GM19035 (cell line): ENCODE data around the gene AR.

ENCODE experiments used
- ATAC-seq: cut with Tn5 transposase; IDR thresholded peaks from one replicate; pipeline ENCODE4 v1.9.1; 2021; ENCODE audit not compliant: unreplicated experiment

The AR gene

GRCh38 chrX:67543818-67544217 lies at the start of gene AR:
TSS of gene AR (plus strand) at chrX:67544021. CDS start at chrX:67545147, 1,126 bp downstream.
- ATAC-seq = no peak

GRCh38 chrX:67500617-67501016 lies 43.2 kb upstream of the AR start:
- ATAC-seq = no peak

DNA sequence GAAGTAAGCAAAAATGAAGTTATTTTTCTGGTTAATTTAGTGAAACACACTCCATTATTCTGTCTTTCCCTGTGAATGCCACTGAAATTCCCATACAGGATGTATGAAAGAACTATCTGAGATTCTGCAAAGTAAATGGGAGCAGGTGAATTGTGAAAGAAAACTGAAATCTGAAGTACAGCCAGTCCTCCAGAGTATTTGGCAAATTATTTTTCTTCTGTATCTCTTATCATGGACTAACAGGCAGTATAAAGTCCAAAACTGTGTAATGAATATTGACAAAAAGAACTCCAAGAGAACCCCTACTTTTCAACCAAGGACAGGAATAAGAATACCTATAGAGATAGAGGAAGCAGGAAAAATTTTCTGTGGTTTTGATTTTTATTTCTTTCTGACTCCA lies 40.8 kb upstream of the AR start:
- ATAC-seq = no peak

- ATAC-seq = no peak
Observed at GRCh38 chrX:67503453-67503852, 40.4 kb upstream of the AR start.

DNA sequence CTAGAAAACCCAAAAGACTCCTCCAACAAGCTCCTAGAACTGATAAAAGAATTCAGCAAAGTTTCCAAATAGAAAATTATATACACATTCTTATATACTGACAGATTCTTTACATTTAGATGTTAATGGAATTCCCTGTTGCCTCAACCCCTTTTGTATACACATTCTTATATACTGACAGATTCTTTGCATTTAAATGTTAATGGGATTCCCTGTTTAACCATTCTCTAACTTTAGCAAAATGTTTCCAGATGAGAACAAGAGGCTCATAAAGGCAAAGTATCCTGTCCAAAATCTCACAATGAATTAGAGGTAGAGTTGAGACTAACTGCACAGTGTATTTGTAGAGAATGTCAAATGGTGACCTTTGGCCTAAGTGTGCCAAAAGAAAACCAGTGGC lies 23.1 kb upstream of the AR start:
- no peak for ATAC-seq

- ATAC-seq = no peak
Observed at GRCh38 chrX:67523002-67523681, 20.7 kb upstream of the AR start.

DNA sequence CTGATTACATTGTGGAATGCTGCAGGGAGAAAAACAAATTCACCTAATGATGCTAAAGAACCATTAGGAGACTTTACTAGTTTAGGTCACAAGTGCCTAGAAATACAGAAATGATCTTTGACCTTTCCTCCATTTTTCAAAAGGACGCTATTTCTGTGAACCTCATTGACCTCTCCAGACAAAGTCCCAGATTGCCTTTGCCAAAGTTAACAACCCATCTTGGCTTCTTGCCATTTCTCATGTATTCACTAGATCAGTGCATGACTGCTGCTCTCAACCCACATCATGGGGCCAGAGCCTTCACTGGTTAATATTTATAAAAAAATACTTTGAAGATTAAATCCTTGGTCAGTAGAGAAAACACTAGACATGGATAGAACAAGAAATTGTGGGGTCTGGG lies 19.9 kb upstream of the AR start:
- no peak for ATAC-seq

- ATAC-seq = no peak
Observed at GRCh38 chrX:67524428-67524827, 19.4 kb upstream of the AR start.

- ATAC-seq = no peak
Observed at GRCh38 chrX:67524950-67525691, 18.7 kb upstream of the AR start.

- ATAC-seq = no peak
Observed at GRCh38 chrX:67536564-67536963, 7.3 kb upstream of the AR start.

GRCh38 chrX:67538383-67538782 lies 5.4 kb upstream of the AR start:
- ATAC-seq = no peak

GRCh38 chrX:67544281-67545035 lies 637 bp downstream of the AR start:
- no peak for ATAC-seq

DNA sequence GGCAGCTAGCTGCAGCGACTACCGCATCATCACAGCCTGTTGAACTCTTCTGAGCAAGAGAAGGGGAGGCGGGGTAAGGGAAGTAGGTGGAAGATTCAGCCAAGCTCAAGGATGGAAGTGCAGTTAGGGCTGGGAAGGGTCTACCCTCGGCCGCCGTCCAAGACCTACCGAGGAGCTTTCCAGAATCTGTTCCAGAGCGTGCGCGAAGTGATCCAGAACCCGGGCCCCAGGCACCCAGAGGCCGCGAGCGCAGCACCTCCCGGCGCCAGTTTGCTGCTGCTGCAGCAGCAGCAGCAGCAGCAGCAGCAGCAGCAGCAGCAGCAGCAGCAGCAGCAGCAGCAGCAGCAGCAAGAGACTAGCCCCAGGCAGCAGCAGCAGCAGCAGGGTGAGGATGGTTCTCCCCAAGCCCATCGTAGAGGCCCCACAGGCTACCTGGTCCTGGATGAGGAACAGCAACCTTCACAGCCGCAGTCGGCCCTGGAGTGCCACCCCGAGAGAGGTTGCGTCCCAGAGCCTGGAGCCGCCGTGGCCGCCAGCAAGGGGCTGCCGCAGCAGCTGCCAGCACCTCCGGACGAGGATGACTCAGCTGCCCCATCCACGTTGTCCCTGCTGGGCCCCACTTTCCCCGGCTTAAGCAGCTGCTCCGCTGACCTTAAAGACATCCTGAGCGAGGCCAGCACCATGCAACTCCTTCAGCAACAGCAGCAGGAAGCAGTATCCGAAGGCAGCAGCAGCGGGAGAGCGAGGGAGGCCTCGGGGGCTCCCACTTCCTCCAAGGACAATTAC lies 1.4 kb downstream of the AR start:
- no peak for ATAC-seq

- no peak for ATAC-seq
Observed at GRCh38 chrX:67545893-67546495, 2.2 kb downstream of the AR start.

DNA sequence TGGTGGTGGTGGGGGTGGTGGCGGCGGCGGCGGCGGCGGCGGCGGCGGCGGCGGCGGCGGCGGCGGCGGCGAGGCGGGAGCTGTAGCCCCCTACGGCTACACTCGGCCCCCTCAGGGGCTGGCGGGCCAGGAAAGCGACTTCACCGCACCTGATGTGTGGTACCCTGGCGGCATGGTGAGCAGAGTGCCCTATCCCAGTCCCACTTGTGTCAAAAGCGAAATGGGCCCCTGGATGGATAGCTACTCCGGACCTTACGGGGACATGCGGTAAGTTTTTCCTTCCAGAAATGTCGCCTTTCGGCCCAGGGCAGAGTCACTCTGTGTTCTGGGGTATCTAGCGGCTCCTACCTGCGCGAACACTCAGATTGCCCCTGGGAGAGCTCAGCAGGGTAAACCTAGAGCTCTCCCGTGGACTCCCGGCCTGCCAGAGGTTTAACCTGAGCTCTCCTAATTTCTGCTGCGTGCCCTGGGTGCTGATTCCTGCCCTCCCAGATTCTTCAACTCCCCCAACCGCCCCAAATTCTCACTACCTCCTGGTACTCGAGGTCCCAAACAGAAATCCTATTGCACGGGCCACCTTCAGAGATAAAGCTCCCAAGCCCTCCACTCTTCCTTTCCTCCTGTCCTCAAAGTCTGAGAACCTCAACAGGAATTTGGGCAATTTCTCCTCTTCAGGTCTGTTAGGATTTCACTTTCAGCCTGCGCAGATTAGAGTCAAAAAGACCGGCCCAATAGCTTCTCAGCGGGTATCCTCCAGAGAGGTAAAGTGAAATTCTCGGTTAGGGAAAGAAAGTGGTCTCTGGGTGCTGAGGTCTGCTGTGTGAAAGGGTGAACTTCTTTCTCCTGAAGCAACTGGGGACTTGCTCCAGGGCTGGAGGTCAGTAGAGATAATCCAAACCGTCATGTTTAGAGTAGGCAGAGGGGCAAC lies 2.9 kb downstream of the AR start:
- ATAC-seq = no peak

GRCh38 chrX:67555578-67556203 lies 11.9 kb downstream of the AR start:
- ATAC-seq = no peak

- no peak for ATAC-seq
Observed at GRCh38 chrX:67558267-67558666, 14.4 kb downstream of the AR start.

DNA sequence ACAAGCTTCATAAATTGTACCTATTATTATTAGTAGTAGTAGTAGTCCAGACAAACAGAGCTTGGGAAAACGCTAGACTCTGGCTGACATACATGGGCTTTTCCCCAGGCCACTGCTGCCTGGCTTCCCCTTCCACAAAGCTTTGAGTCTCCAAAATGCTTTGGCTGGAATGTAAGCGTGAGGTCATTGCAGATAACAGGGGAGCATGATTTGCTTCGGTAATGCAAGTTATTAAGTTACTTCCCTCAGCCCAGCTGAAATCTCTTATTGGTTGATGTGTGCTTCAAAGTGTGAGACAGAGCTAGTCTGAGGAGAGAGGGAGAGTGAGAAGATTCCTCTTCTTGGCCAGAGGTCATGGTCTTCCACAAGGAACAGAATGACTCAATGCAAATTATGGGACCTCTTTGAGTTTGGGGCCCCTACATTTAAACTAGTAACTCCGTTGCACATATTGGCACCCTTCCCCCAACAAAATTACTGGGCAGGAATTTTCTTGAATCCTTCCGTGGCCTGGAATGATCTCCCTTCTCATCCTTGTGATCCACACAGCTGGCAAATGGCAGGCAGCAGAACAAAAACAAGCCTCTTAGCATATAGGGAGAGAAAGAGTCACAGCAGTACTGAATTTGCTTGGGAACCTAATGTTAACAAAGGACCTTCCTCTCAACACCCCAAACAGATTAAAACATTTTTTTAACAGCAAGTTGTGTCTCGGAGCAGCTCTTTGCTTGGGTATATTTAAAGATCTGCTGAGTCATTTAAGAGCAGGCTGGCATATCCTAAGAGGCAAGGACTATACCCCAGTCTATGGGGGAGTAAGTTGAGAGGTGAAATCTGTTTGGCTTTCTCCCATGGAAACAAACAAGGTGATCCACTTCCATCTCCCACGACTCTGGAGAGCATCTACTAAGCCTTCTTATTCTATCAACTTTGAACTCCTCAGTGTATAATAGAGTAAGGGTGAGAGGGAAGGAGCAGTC lies 19.9 kb downstream of the AR start:
- ATAC-seq = no peak
